Fibroblast of skin of right quadriceps (primary cell): Measurements from ENCODE around the gene DGCR6L.
"Not testable (repeated sequence)": the region's sequence is repeated elsewhere in the genome, so short reads cannot be mapped to it uniquely, and the experiment has no call there.

ENCODE experiments used
- DNase-seq: peaks from one replicate; pipeline ENCODE4 v3.0.0-alpha.2; 2013

Gene DGCR6L

DNA sequence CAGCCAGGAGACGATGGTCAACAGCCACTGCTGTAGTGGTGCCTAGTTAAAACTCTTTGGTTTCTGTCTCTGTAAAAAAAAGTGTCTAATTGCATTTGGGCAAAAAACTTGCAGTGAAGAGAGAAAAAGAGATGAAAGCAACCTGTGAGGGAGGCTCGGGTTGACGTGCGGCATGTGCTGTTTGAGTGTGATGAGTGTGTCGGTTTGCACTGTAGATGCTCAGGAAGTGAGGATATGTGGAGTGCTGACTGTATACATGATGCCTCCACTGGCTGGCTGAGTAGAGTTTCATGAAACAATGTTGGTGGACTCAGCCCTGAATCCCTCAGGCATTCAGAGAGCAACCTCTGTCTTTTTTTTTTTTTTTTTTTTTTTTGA is 4.3 kb upstream of the DGCR6L start:
- DNase-seq, result no peak

DNA sequence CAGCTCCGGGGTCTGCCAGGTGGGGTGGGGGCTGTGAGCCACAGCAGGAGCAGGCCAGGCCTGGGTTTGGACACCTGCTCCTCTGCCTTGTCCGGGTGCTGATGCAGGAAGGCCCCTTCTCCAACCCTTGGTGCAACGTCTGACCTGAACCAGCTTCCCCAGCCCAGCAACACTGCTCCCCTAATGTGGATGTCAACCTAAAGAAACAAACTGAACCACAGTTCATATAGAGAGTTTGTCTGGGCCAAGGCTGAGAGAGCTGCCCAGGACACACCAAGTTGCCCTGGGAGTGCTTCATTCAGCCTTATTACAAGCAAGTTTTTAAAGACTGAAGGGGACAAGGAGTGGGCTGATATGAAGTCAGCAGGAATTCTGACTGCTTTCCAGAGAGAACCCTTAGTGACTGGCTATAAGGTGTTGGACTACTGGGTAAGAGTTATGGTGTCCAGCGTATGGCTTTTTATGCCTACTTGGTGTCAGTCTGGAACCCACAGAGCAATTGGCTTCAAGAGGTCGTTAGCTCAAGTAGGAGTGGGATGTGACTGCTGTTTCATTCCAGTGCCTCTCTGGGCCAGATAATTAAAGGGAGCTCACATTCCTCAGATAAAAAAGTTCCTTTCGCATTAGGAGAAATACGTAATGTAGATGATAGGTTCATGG is 1.8 kb upstream of the DGCR6L start:
- not testable (repeated sequence) for DNase-seq

GRCh38 chr22:20320659-20321551 is 1.0 kb upstream of the DGCR6L start:
- DNase-seq, result not testable (repeated sequence)

- no peak for DNase-seq
Observed at GRCh38 chr22:20319041-20319744, 667 bp downstream of the DGCR6L start.

GRCh38 chr22:20318043-20318688 is 1.7 kb downstream of the DGCR6L start:
- not testable (repeated sequence) for DNase-seq

DNA sequence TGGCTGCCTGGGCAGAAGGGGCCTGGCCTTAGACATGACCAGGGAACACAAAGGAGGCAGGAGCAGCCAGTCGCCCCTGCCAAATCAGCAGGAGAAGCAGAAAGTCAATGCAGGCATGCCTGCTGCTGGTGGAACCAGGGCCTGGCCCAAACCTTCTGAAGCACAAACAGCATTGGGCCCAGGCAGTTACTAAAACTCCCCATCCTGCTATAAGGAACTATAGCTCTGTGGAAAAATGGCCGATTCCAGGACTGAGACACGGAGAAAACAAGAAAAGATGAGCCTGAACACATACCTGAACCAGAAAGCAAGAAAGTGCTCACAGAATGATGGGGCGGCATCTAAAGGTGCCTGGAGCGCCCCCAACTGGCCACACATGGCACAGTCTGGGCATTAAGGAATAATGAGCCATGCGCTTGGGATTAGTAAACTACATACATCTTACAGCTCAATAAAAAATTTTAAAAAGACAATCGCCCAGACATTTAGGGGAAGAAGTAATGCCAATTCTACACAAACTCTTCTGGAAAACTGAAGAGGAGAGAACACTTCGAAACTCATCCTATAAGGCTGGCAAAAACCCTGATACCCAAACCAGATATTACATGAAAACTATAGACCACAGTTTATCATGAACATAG is 2.3 kb downstream of the DGCR6L start:
- not testable (repeated sequence) for DNase-seq

DNA sequence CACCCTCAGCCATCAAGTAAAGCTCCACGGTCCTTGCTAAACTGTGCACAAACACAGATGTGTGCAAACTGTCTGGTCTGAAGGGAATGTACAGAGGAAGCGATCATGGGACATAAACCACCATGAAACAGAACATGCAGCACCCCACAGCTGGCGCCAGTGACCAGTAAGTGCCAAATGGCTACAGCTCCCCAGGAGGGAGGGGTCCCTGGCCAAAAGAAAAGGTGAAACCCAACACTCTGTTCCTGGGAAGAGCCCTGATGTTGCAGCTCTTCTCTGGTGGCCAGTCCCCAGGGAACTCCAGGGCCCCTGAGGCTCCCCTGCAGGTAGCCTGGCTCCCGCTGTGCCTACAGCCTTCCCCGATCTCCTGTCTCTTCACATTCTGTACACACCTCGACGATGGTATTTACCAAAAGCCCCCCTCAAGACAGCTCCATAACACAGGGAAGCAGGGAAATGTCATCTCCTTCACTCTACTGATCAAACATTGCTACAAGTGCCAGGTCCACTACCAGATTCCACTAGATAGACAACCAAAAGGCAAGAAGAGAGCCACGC is 2.9 kb downstream of the DGCR6L start:
- DNase-seq, result no peak

DNA sequence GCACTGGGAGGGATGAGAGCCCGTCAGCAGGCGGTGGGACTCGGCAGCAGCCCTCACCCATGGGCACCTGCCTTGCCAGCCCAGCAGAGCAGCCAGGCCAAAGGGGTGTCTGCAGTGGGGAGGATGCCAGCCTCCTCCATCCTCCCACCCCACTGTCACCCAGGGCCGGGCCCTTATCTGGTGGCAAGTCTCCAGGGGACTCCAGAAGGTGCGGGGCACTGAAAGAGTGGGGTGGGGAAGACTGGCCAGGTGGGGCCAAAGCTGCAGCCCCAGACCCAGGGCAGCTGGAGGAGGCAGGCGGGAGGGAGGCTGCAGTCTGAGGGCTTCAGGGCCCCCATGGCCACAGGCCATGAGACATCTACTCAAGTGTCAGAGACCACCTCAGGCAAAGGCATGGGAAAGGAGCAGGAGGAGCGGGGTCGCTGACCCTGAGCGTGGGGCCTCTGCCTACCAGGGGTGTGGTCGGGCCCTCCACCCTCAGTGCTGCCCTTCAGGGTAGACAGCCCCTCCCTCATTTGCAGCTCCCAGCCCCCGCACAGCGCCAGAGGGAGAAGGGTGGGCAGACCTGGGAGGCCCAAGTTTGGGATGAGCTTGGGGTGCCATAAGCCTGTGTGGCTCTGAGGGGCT is 3.5 kb downstream of the DGCR6L start:
- DNase-seq, result no peak

- DNase-seq, result no peak
Observed at GRCh38 chr22:20315337-20316216, 4.3 kb downstream of the DGCR6L start.

GRCh38 chr22:20314741-20315336 is 5.0 kb downstream of the DGCR6L start:
- not testable (repeated sequence) for DNase-seq

GRCh38 chr22:20314206-20314605 is 5.7 kb downstream of the DGCR6L start:
- DNase-seq, result not testable (repeated sequence)

GRCh38 chr22:20313306-20314077 is 6.4 kb downstream of the DGCR6L start:
- DNase-seq, result not testable (repeated sequence)

- no peak for DNase-seq
Observed at GRCh38 chr22:20312396-20313191, 7.3 kb downstream of the DGCR6L start.

DNA sequence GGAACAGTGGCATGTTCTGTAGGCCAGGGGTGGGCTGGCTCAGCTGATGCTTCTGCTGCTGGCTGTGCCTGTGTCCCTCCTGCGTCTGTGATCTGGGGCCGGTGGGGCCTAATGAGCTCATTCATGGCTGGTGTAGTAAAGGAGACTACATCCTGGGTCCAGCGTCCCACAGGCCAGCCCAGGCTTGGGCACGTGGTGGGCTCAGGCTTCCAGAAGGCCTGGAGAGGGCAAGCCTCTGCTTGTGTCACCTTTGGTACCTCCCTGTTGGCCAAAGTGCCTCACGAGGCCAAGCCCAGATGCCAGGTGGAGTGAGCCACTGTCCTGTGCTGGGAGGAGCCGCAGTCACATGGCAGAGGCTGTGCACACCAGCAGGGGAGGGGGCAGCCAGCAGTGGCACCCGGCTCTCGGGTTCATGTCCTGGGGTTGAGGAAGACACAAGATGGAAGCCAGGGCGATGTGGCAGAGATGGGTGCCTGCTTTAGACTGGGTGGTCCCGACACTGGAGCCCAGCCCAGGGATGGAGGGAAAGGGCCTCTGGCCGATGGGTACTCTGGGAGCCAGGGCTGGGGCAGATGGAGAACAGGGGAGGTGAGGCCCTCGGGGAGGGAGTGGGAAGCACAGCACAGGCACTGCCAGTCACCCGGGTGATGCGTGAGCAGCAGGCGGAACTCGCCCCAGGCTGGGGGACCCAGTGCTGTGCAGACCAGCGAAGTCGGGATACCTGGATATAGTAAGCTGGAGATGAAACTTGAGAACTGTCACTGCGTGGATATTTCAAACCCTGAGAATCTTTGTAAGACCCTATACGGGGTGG is 8.4 kb downstream of the DGCR6L start:
- not testable (repeated sequence) for DNase-seq

- not testable (repeated sequence) for DNase-seq
Observed at GRCh38 chr22:20310773-20311172, 9.1 kb downstream of the DGCR6L start.

GRCh38 chr22:20310180-20310579 is 9.7 kb downstream of the DGCR6L start:
- DNase-seq, result not testable (repeated sequence)
